Natural killer cell (primary cell): ENCODE measurements around the gene DBNDD2. TPM values are rescaled to one million over a fixed set of nuclear protein-coding genes. Genes with fewer than 3 reads are reported as not detected.

Experiments
- ATAC-seq, 3 donors: fragments of 150-1000 bp in 2 of 3; fragments of 200-7000 bp in 1 of 3; cut with Tn5 transposase; 1 replicate in 1 of 3; 2 replicates in 2 of 3; pipeline ENCODE4 v1.10.0; 2021; ENCODE audit warnings: mild to moderate bottlenecking in 2 of 3, moderate library complexity in 2 of 3
- DNase-seq, 2 donors: peaks; one replicate each; pipeline versions ENCODE4 v3.0.0 to v3.0.0-alpha.2; 2013 to 2021; ENCODE audit warnings: mixed read lengths in 1 of 2
- H3K27ac ChIP-seq: one replicate; pipeline ENCODE4 v1.5.1; 2013; ENCODE audit warnings: mild to moderate bottlenecking, low read length
- H3K27me3 ChIP-seq: one replicate; pipeline ENCODE4 v1.6.1; 2013; ENCODE audit warnings: low read length; ENCODE audit not compliant: control insufficient read depth, insufficient read depth
- H3K36me3 ChIP-seq: one replicate; pipeline ENCODE4 v1.6.1; 2013; ENCODE audit warnings: low read length; ENCODE audit not compliant: control insufficient read depth, insufficient read depth
- H3K4me1 ChIP-seq: one replicate; pipeline ENCODE4 v1.6.1; 2013; ENCODE audit warnings: low read length; ENCODE audit not compliant: control insufficient read depth, insufficient read depth
- H3K4me3 ChIP-seq: one replicate; pipeline ENCODE4 v1.5.1; 2013; ENCODE audit warnings: low read length
- H3K9me3 ChIP-seq: one replicate; pipeline ENCODE4 v1.6.1; 2013; ENCODE audit warnings: low read length; ENCODE audit not compliant: control insufficient read depth, insufficient read depth
- H3K27ac Mint-ChIP-seq, 2 donors: one replicate each; pipeline ENCODE4 v1.8.0; 2022; ENCODE audit warnings: mild to moderate bottlenecking in 2 of 2, mixed read lengths in 2 of 2, moderate library complexity in 1 of 2
- H3K27me3 Mint-ChIP-seq, 2 donors: one replicate each; pipeline ENCODE4 v1.8.0; 2022; ENCODE audit warnings: low read depth in 2 of 2, mixed read lengths in 2 of 2
- H3K36me3 Mint-ChIP-seq: one replicate; pipeline ENCODE4 v1.8.0; 2022; ENCODE audit warnings: mixed read lengths
- H3K4me1 Mint-ChIP-seq, 2 donors: one replicate each; pipeline ENCODE4 v1.8.0; 2022; ENCODE audit warnings: mixed read lengths in 2 of 2
- H3K4me3 Mint-ChIP-seq: one replicate; pipeline ENCODE4 v1.8.0; 2022; ENCODE audit warnings: mild to moderate bottlenecking, moderate library complexity, mixed read lengths
- H3K9me3 Mint-ChIP-seq, 2 donors: one replicate each; pipeline ENCODE4 v1.8.0; 2022; ENCODE audit warnings: mixed read lengths in 2 of 2
- WGBS: methylation state at CpG from one replicate; pipeline ENCODE4 v1.1.7; 2013; ENCODE audit warnings: missing lambda C conversion rate; ENCODE audit not compliant: insufficient coverage; 5-methylcytosine and 5-hydroxymethylcytosine counted together
- intact Hi-C: fragments of 100-400 bp; cut with micrococcal nuclease; formaldehyde crosslinking; loops from one replicate; pipeline ENCODE4 v1.14.2; 2022
- total RNA-seq, 4 donors: library from RNA; stranded (reverse); fragments of 120-200 nt in 1 of 4; gene quantifications; one replicate each; pipeline versions ENCODE4 v1.2.3 to v1.2.4, GENCODE V29; 2013 to 2022
- TF ChIP-seq, protein P1 (sequence below): fragments of 200-600 bp; IDR thresholded peaks from one replicate; pipeline ENCODE4 v1.8.0; 2022; ENCODE audit warnings: antibody characterized with exemption

The DBNDD2 gene
- total RNA-seq, 3 donors from 2014 or later (not counting 1 experiment from before 2014, with no cell fraction given), result 13.0 to 14.7 (median 13.3) TPM

DNA sequence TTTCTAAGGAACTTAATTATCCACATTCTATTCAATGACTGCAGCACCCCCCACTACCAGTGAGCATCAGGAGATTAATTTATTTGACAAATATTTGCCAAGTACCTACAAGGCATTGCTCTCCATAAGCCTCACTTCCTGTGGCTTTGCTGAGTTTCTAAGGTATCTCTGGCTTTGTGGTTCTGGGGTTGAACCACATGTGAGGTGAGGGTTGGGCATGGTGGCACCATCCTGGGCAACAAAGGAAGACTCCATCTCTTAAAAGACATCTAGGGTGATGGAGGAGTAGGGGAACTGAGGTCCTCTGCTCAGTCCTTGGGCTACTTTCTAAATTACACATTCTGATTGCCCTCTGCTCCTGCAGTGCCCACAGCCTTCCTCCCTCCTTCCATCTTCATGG is 36.0 kb downstream of the DBNDD2 start:
- TF ChIP-seq, protein P1, sequence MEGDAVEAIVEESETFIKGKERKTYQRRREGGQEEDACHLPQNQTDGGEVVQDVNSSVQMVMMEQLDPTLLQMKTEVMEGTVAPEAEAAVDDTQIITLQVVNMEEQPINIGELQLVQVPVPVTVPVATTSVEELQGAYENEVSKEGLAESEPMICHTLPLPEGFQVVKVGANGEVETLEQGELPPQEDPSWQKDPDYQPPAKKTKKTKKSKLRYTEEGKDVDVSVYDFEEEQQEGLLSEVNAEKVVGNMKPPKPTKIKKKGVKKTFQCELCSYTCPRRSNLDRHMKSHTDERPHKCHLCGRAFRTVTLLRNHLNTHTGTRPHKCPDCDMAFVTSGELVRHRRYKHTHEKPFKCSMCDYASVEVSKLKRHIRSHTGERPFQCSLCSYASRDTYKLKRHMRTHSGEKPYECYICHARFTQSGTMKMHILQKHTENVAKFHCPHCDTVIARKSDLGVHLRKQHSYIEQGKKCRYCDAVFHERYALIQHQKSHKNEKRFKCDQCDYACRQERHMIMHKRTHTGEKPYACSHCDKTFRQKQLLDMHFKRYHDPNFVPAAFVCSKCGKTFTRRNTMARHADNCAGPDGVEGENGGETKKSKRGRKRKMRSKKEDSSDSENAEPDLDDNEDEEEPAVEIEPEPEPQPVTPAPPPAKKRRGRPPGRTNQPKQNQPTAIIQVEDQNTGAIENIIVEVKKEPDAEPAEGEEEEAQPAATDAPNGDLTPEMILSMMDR, result no peak
- no peak overlapping the region for H3K4me3 ChIP-seq
- peaks cover 13% of the 10 kb centered on the region in 2 donors for H3K4me1 Mint-ChIP-seq
- H3K27ac ChIP-seq, result no peak overlapping the region
- peaks cover 10% of the 10 kb centered on the region for H3K4me1 ChIP-seq
- intact Hi-C loops, result no loop called here
- no peak overlapping the region for H3K27ac Mint-ChIP-seq
- DNase-seq (peak in 1 of 2 donors; percentile 63), ATAC-seq (peak in 1 of 3 donors; percentile 49)
- peaks cover 3% of the 10 kb centered on the region for H3K27me3 ChIP-seq
- peaks cover 11% of the 10 kb centered on the region in 2 donors for H3K27me3 Mint-ChIP-seq
- H3K9me3 ChIP-seq, result no peaks in the 10 kb centered on the region
- H3K9me3 Mint-ChIP-seq, result no peaks in the 10 kb centered on the region
- no peaks in the 10 kb centered on the region for H3K36me3 Mint-ChIP-seq
- no peak overlapping the region for H3K4me3 Mint-ChIP-seq
- no peaks in the 10 kb centered on the region for H3K36me3 ChIP-seq

- Mint-ChIP-seq H3K36me3 (no peaks in the 10 kb centered on the region), H3K27me3 (peaks cover 11% of the 10 kb centered on the region in 2 donors), H3K27ac (no peak overlapping the region), H3K4me1 (peaks cover 13% of the 10 kb centered on the region in 2 donors), H3K4me3 (no peak overlapping the region), H3K9me3 (no peaks in the 10 kb centered on the region)
- peak; percentile 60 to 68 (median 67) for ATAC-seq
- TF ChIP-seq, protein P1, result peak; percentile 47
- 39% methylated on average over 5 of the region's 7 CpGs for WGBS
- peak in 1 of 2 donors; percentile 46 for DNase-seq
- Histone ChIP-seq H3K36me3 (no peaks in the 10 kb centered on the region), H3K27ac (no peak overlapping the region), H3K9me3 (no peaks in the 10 kb centered on the region), H3K4me3 (no peak overlapping the region), H3K4me1 (peaks cover 10% of the 10 kb centered on the region), H3K27me3 (peaks cover 3% of the 10 kb centered on the region)
- intact Hi-C loops, result no loop called here
Measured at GRCh38 chr20:45445805-45446562, 37.9 kb downstream of the DBNDD2 start.

- DNase-seq (no peak), ATAC-seq (peak in 1 of 3 donors; percentile 21)
- H3K9me3 ChIP-seq, result no peaks in the 10 kb centered on the region
- intact Hi-C loops, result no loop called here
- H3K9me3 Mint-ChIP-seq, result no peaks in the 10 kb centered on the region
- H3K4me1 Mint-ChIP-seq, result peaks cover 13% of the 10 kb centered on the region in 2 donors
- no peaks in the 10 kb centered on the region for H3K36me3 ChIP-seq
- H3K27ac ChIP-seq, result no peak overlapping the region
- peaks cover 15% of the 10 kb centered on the region for H3K4me1 ChIP-seq
- no peaks in the 10 kb centered on the region for H3K27me3 ChIP-seq
- no peak overlapping the region for H3K27ac Mint-ChIP-seq
- peaks cover 11 to 13% of the 10 kb centered on the region in 2 donors for H3K27me3 Mint-ChIP-seq
- no peak overlapping the region for H3K4me3 ChIP-seq
- WGBS, result no CpG with 5 or more reads among the region's 6 CpGs
- H3K36me3 Mint-ChIP-seq, result no peaks in the 10 kb centered on the region
- no peak overlapping the region for H3K4me3 Mint-ChIP-seq
- TF ChIP-seq, protein P1, result no peak
Measured at GRCh38 chr20:45448270-45448669, 40.2 kb downstream of the DBNDD2 start.

- DNase-seq (no peak), ATAC-seq (no peak)
- intact Hi-C loops, result no loop called here
- H3K4me3 ChIP-seq, result no peak overlapping the region
- H3K27ac ChIP-seq, result no peak overlapping the region
- 89% methylated on average over 3 of the region's 3 CpGs for WGBS
- H3K36me3 ChIP-seq, result no peaks in the 10 kb centered on the region
- H3K27me3 ChIP-seq, result no peaks in the 10 kb centered on the region
- Mint-ChIP-seq H3K27ac (no peak overlapping the region), H3K9me3 (no peaks in the 10 kb centered on the region), H3K27me3 (peaks cover 9 to 15% of the 10 kb centered on the region in 2 donors), H3K4me1 (peaks cover 2 to 3% of the 10 kb centered on the region in 2 donors), H3K36me3 (no peaks in the 10 kb centered on the region), H3K4me3 (no peak overlapping the region)
- no peaks in the 10 kb centered on the region for H3K9me3 ChIP-seq
- H3K4me1 ChIP-seq, result peaks cover 6% of the 10 kb centered on the region
- TF ChIP-seq, protein P1, result no peak
Measured at GRCh38 chr20:45449528-45449927, 41.4 kb downstream of the DBNDD2 start.
